Muscle of leg (tissue), 11 donors: ENCODE results near the gene TMEM140. TPM values are rescaled to one million over a fixed set of nuclear protein-coding genes. Genes with fewer than 3 reads are reported as not detected.
"Not testable (repeated sequence)": the region's sequence is repeated elsewhere in the genome, so short reads cannot be mapped to it uniquely, and the experiment has no call there.

Source experiments
- DNase-seq: peaks from one replicate; pipeline ENCODE4 v3.0.0; 2013
- H3K27ac ChIP-seq: one replicate; pipeline ENCODE4 v1.5.1; 2013; ENCODE audit warnings: mild to moderate bottlenecking, low read length, control low read depth
- H3K27me3 ChIP-seq: one replicate; pipeline ENCODE4 v1.6.1; 2013; ENCODE audit warnings: low read length; ENCODE audit not compliant: control insufficient read depth, insufficient read depth
- H3K36me3 ChIP-seq: one replicate; pipeline ENCODE4 v1.6.1; 2013; ENCODE audit warnings: low read length; ENCODE audit not compliant: control insufficient read depth, insufficient read depth
- H3K4me1 ChIP-seq: one replicate; pipeline ENCODE4 v1.6.1; 2013; ENCODE audit warnings: low read length; ENCODE audit not compliant: control insufficient read depth, insufficient read depth
- H3K4me3 ChIP-seq: one replicate; pipeline ENCODE4 v1.5.1; 2013; ENCODE audit warnings: low read length, control low read depth
- H3K9me3 ChIP-seq: replicated peaks from 2 replicates; pipeline ENCODE4 v1.6.1; 2013; ENCODE audit warnings: low read depth, low read length; ENCODE audit not compliant: control insufficient read depth
- WGBS: methylation state at CpG from one replicate; pipeline ENCODE4 v1.1.5; 2013; ENCODE audit warnings: missing lambda C conversion rate; ENCODE audit not compliant: insufficient coverage; 5-methylcytosine and 5-hydroxymethylcytosine counted together
- polyA plus RNA-seq, 8 donors: library from polyadenylated mRNA; unstranded; fragments of 120-200 nt; gene quantifications; one replicate each; pipeline versions ENCODE4 v1.2.1 to v1.2.3, GENCODE V29; 2013; ENCODE audit warnings: inconsistent platforms in 1 of 8, low replicate concordance in 1 of 8; ENCODE audit not compliant: insufficient read length in 8 of 8, insufficient read depth in 1 of 8
- total RNA-seq: library from RNA; stranded (reverse); fragments of 120-200 nt; gene quantifications from one replicate; pipeline ENCODE4 v1.2.4, GENCODE V29; 2013

TMEM140 gene
- total and polyA plus RNA-seq, 9 donors: 1.3 to 12.5 (median 10.4) TPM

DNA sequence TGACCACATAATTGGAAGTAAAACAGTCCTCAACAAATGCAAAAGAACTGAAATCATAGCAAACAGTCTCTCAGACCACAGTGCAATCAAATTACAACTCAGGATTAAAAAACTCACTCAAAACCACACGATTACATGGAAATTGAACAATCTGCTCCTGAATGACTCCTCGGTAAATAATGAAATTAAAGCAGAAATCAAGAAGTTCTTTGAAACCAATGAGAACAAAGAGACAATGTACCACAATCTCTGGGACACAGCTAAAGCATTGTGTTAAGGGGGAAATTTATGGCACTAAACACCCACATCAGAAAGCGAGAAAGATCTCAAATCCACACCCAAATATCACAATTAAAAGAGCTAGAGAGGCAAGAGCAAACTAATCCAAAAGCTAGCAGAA is 23.2 kb upstream of the TMEM140 start:
- H3K36me3 ChIP-seq, H3K9me3 ChIP-seq, H3K4me1 ChIP-seq, DNase-seq, H3K4me3 ChIP-seq, H3K27me3 ChIP-seq, H3K27ac ChIP-seq: not testable (repeated sequence)
- WGBS: no CpG with 5 or more reads among the region's 3 CpGs

- H3K4me3 ChIP-seq: no peak overlapping the region
- no peaks in the 10 kb centered on the region for H3K4me1 ChIP-seq
- DNase-seq: no peak
- no peak overlapping the region for H3K27ac ChIP-seq
- WGBS: 60% methylated on average over 1 of the region's 1 CpG
- peaks cover 3% of the 10 kb centered on the region for H3K9me3 ChIP-seq
- H3K36me3 ChIP-seq: no peaks in the 10 kb centered on the region
- H3K27me3 ChIP-seq: no peaks in the 10 kb centered on the region
Measured at GRCh38 chr7:135128931-135129330, 18.9 kb upstream of the TMEM140 start.

DNA sequence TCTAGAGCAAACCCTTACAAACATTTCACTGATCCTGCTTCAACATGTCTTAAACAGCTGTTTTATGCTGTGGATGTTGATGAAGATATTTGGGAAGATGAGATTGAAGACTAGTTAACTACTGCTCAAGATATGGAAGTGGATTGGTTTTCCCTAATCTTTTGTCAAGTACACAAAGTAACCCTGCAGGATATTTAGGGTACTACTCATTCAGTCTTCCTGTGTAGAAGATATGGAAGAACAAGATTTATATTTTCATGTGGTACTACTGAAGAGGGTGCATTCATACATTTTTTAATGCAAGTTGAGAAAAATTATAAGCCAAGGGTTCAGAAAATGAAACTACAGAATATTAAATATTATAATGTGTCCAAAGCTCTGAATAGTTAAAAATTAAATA is 18.3 kb upstream of the TMEM140 start:
- DNase-seq: no peak
- no peak overlapping the region for H3K4me3 ChIP-seq
- H3K4me1 ChIP-seq: no peaks in the 10 kb centered on the region
- no peak overlapping the region for H3K27ac ChIP-seq
- H3K27me3 ChIP-seq: no peaks in the 10 kb centered on the region
- H3K9me3 ChIP-seq: peaks cover 3% of the 10 kb centered on the region
- H3K36me3 ChIP-seq: no peaks in the 10 kb centered on the region

DNA sequence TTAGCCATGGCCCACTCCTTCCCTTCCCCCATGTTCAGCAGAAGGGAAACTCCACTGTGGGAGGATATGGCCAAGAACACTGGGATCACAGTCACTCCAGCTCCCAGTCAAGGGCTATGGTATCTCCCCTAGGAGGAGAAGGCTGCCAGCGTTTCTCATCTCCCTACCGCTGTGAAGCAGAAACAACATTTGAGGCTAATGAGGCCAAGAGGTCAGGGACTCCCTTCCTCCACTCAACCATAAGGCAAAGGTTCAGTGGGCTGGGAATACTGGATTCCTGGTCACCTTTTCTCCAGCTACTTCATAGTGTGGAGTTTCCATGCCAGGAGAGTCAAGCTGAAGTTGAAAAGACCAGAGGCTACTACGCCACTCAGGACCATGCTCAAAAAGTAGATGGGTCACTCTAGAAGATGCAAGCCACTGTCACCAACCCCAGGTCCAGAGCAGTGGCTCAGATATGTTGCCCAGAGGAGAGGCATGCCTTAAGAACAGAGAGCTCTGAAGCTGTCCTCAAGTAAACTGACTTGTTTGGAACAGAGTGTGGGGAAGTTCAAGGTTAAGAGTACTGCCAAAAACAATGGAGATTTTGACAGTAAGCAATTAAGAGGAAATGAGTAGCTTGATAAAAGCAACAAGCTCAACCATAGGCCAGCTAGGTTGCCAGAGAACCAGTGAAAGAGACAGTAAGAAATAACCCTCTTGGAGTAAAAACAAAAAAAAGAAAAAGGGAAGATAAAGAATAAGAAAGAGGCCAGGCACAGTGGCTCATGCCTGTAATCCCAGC is 3.8 kb upstream of the TMEM140 start:
- Histone ChIP-seq H3K36me3 (no peaks in the 10 kb centered on the region), H3K4me1 (no peaks in the 10 kb centered on the region)

DNA sequence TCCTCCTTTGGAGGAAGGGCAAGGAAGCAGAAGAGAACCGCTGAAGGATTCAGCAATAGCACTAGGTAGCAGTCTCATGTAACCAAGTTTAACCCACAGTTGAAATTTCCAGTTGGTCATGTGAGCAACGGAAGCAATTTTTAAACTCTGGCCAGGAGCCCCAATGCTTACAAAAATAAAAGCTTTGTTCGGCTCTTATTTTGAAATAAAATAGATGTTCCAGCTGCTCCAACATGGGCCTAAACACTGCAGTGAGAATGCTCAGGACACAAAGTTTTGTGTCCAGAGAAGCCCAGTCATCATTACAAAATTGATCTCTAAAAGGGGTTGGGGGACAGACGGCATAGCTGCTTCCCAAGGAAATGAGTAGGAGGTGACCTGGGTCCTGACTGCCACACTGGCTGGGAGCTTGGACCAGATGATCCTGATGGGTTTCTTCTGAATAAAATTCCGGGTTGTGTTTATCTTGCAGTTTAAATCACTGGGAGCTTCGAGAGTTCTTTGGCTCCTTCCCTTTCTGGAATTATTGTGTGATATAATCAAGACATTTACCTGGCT is 452 bp upstream of the TMEM140 start:
- Histone ChIP-seq H3K27me3 (no peaks in the 10 kb centered on the region), H3K9me3 (no peaks in the 10 kb centered on the region), H3K4me1 (no peaks in the 10 kb centered on the region), H3K4me3 (no peak overlapping the region), H3K27ac (peak overlapping the region; percentile 87), H3K36me3 (no peaks in the 10 kb centered on the region)
- peak; percentile 52 for DNase-seq
- WGBS: 51% methylated on average over 3 of the region's 6 CpGs

More for the DNA sequence above, 3.8 kb upstream of the TMEM140 start:
- 100% methylated on average over 1 of the region's 3 CpGs for WGBS
- Histone ChIP-seq H3K27me3 (no peaks in the 10 kb centered on the region), H3K27ac (no peak overlapping the region), H3K4me3 (no peak overlapping the region), H3K9me3 (no peaks in the 10 kb centered on the region)
- no peak for DNase-seq

DNA sequence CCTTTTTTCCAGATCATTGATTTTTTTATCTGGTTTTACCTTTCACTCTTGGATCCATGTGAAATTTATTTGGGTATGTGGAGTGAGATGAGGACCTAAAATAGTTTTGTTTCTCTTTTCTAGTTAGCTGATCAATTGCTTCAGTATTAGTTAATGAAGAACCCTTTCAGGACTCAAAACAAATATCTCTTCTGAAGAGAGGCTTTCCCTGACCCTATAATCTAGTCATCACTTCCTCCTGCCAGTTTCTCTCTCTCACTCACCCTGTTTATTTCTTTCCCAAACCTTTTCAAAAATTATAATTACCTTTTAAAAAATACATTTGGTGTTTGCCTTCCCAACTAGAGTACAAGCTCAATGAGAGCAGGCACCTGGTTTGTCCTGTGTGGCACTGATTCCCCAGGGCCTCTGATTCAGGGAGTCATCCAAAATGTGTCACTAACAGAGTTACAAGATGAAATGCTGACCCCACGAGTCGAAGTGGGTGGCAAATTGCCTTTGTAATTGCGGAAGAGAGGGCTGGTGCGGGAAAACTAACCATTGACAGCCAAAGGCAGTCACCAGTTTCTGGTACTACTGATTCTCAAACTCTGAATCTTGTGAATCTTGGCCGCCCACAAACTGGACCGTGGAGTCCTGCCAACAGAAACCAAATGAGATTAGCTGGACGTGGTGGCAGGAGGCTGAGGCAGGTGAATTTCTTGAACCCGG is 2.4 kb downstream of the TMEM140 start:
- H3K27me3 ChIP-seq: no peaks in the 10 kb centered on the region
- H3K36me3 ChIP-seq: no peaks in the 10 kb centered on the region
- no peak overlapping the region for H3K27ac ChIP-seq
- 71% methylated on average over 5 of the region's 8 CpGs for WGBS
- peaks cover 5% of the 10 kb centered on the region for H3K9me3 ChIP-seq
- no peak overlapping the region for H3K4me3 ChIP-seq
- H3K4me1 ChIP-seq: no peaks in the 10 kb centered on the region
- no peak for DNase-seq

GRCh38 chr7:135151132-135151531 is 3.3 kb downstream of the TMEM140 start:
- H3K4me3 ChIP-seq: no peak overlapping the region
- H3K27ac ChIP-seq: no peak overlapping the region
- no peaks in the 10 kb centered on the region for H3K4me1 ChIP-seq
- 82% methylated on average over 2 of the region's 2 CpGs for WGBS
- no peaks in the 10 kb centered on the region for H3K27me3 ChIP-seq
- peaks cover 14% of the 10 kb centered on the region for H3K9me3 ChIP-seq
- no peaks in the 10 kb centered on the region for H3K36me3 ChIP-seq
- DNase-seq: no peak

GRCh38 chr7:135151533-135151932 is 3.7 kb downstream of the TMEM140 start:
- peak; percentile 48 for DNase-seq
- Histone ChIP-seq H3K36me3 (no peaks in the 10 kb centered on the region), H3K27ac (no peak overlapping the region), H3K4me1 (no peaks in the 10 kb centered on the region), H3K9me3 (peaks cover 17% of the 10 kb centered on the region), H3K27me3 (no peaks in the 10 kb centered on the region), H3K4me3 (no peak overlapping the region)
- WGBS: 100% methylated on average over 1 of the region's 6 CpGs

- peaks cover 26% of the 10 kb centered on the region for H3K9me3 ChIP-seq
- H3K27me3 ChIP-seq: no peaks in the 10 kb centered on the region
- no peak for DNase-seq
- no peak overlapping the region for H3K27ac ChIP-seq
- H3K36me3 ChIP-seq: no peaks in the 10 kb centered on the region
- no peak overlapping the region for H3K4me3 ChIP-seq
- peaks cover 4% of the 10 kb centered on the region for H3K4me1 ChIP-seq
- no CpG with 5 or more reads among the region's 1 CpG for WGBS
Measured at GRCh38 chr7:135152442-135152841, 4.6 kb downstream of the TMEM140 start.

DNA sequence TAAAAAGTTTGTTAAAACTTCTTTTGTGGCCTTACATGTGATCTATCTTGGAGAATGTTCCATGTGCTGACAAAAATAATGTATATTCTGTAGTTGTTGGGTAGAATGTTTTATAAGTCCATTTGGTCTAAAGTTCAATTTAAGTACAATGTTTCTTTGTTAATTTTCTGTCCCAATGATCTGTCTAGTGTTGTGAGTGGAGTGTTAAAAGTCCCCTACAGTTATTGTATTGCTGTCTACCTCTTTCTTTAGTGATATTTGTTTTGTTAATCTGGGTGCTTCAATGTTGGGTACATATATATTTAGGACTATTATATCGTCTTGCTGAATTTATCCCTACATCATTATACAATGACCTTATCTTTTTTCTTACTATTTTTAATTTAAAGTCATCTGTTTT is 6.9 kb downstream of the TMEM140 start:
- Histone ChIP-seq H3K4me1 (peaks cover 14% of the 10 kb centered on the region), H3K36me3 (no peaks in the 10 kb centered on the region), H3K27me3 (no peaks in the 10 kb centered on the region), H3K9me3 (peaks cover 28% of the 10 kb centered on the region), H3K4me3 (no peak overlapping the region), H3K27ac (no peak overlapping the region)
- whole genome bisulfite sequencing: no CpG with 5 or more reads among the region's 1 CpG
- no peak for DNase-seq
